ENCODE results near the gene MICAL2. TPM values are rescaled to one million over a fixed set of nuclear protein-coding genes. Genes with fewer than 3 reads are reported as not detected.

Gene MICAL2
- total and polyA plus RNA-seq, 2 of the 13 experiments (the other 11 are each of a cell fraction or from before 2014, with no cell fraction given): 0.78 to 1.1 TPM

GRCh38 chr11:12196308-12196707 lies 85.9 kb downstream of the MICAL2 start (continued):
- no peak for TF ChIP-seq SRY (CRISPR knock-in tag; IDR thresholded peaks at IDR 0.05)
- TF ChIP-seq NAIF1 (CRISPR knock-in tag; IDR thresholded peaks at IDR 0.05; ENCODE audit: borderline replicate concordance): no peak
- TF ChIP-seq ZBTB38 (CRISPR knock-in tag; IDR thresholded peaks at IDR 0.05): no peak
- no peak for TF ChIP-seq E2F2 (CRISPR knock-in tag; IDR thresholded peaks at IDR 0.05; ENCODE audit: borderline replicate concordance)
- TF ChIP-seq FOXK2 (IDR thresholded peaks at IDR 0.05): no peak
- TF ChIP-seq PRDM10 (CRISPR knock-in tag; IDR thresholded peaks at IDR 0.05; ENCODE audit: low read depth): no peak
- no peak for TF ChIP-seq KIAA2018 (CRISPR knock-in tag; IDR thresholded peaks at IDR 0.05; ENCODE audit: borderline replicate concordance)
